ENCODE data around the gene C6orf52.
"Not testable (repeated sequence)": the region's sequence is repeated elsewhere in the genome, so short reads cannot be mapped to it uniquely, and the experiment has no call there.

The C6orf52 gene

GRCh38 chr6:10722820-10723566 is 28.6 kb upstream of the C6orf52 start, which contains the start of gene TMEM14C:
Gene TMEM14C, plus strand, starts transcription at chr6:10723070. Its CDS starts 1,544 bp downstream, at chr6:10724614.
- H3K4me3 ChIP-seq (ENCODE audit: low read depth, low read length): peak within 1 kb of the TSS; percentile 91
- H3K4me1 ChIP-seq (ENCODE audit: control insufficient read depth, insufficient read depth, low read length): peaks cover 5% of the 10 kb centered on the region

GRCh38 chr6:10722570-10722819 is 28.1 kb upstream of the C6orf52 start:
- H3K27me3 ChIP-seq (ENCODE audit: control insufficient read depth, insufficient read depth, low read length): no peaks in the 10 kb centered on the region
- peaks cover 12% of the 10 kb centered on the region for H3K36me3 ChIP-seq (ENCODE audit: control insufficient read depth, insufficient read depth, low read length)
- peaks cover 14% of the 10 kb centered on the region for H3K9me3 ChIP-seq (ENCODE audit: control insufficient read depth, insufficient read depth, low read length)
- peak overlapping the region; percentile 91 for H3K4me3 ChIP-seq (ENCODE audit: low read depth, low read length)
- peaks cover 5% of the 10 kb centered on the region for H3K4me1 ChIP-seq (ENCODE audit: control insufficient read depth, insufficient read depth, low read length)
- H3K9ac ChIP-seq (ENCODE audit: low read depth, low read length): peak overlapping the region; percentile 32

More at GRCh38 chr6:10722820-10723566, 28.6 kb upstream of the C6orf52 start, which contains the start of gene TMEM14C:
- Histone ChIP-seq H3K9ac (ENCODE audit: low read depth, low read length) (peak within 1 kb of the TSS; percentile 90), H3K9me3 (ENCODE audit: control insufficient read depth, insufficient read depth, low read length) (peaks cover 12% of the 10 kb centered on the region), H3K36me3 (ENCODE audit: control insufficient read depth, insufficient read depth, low read length) (peaks cover 14% of the 10 kb centered on the region), H3K27me3 (ENCODE audit: control insufficient read depth, insufficient read depth, low read length) (no peaks in the 10 kb centered on the region)

DNA sequence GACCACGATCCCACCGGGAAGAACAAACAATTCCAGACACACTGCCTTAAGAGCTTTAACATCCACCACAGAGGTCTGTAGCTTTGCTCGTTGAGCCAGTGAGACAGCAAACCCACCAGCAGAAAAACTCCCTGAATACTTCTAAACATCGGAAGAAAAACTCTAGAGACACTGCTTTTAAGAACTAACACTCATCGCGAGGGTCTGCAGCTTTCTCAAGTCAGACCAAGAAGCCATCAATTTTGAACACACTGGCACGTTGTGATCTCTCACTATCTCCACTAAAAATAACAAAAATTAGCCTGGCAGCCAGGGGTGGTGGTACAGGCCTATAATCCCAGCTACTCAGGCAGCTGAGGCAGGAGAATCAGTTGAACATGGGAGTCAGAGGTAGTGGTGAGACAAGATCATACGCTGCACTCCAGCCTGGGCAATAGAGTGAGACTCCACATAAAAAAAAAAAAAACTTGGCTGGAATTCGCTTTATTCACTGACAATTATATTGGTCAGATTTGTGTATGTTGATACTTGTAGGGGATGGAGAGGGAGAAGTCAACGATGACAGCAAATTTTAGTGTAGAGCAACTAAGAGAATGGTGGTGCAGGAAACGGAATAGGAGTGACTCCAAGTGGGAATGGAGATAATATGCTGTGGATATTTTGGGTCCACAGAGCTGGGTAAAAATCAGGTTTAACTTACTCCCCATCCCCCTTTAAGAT is 27.6 kb upstream of the C6orf52 start:
- Histone ChIP-seq H3K9ac (ENCODE audit: low read depth, low read length) (peak overlapping the region; percentile 32), H3K4me1 (ENCODE audit: control insufficient read depth, insufficient read depth, low read length) (peaks cover 5% of the 10 kb centered on the region), H3K27me3 (ENCODE audit: control insufficient read depth, insufficient read depth, low read length) (no peaks in the 10 kb centered on the region), H3K9me3 (ENCODE audit: control insufficient read depth, insufficient read depth, low read length) (peaks cover 14% of the 10 kb centered on the region), H3K36me3 (ENCODE audit: control insufficient read depth, insufficient read depth, low read length) (peaks cover 12% of the 10 kb centered on the region), H3K4me3 (ENCODE audit: low read depth, low read length) (peak overlapping the region; percentile 91)

DNA sequence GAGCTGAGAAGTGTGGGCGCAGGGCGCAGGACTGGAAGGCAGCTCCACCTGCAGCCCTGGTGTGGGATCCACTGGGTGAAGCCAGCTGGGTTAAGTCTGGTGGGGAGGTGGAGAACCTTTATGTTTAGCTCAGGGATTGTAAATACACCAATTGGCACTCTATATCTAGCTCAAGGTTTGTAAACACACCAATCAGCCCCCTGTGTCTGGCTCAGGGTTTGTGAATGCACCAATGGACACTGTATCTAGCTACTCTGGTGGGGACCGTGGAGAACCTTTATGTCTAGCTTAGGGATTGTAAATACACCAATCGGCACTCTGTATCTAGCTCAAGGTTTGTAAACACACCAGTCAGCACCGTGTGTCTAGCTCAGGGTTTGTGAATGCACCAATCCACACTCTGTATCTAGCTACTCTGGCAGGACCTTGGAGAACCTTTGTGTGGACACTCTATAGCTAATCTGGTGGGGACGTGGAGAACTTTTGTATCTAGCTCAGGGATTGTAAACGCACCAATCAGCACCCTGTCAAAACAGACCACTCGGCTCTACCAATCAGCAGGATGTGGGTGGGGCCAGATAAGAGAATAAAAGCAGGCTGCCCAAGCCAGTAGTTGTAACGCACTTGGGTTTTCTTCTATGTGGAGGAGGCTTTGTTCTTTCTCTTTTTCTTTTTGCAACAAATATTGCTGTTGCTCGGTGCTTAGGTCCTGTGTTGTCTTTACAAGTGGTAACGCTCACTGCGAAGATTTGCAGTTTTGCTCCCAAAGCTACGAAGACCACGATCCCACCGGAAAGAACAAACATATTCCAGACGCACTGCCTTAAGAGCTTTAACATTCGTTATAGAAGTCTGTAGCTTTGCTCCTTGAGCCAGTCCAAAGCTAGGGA is 26.8 kb upstream of the C6orf52 start:
- H3K9ac ChIP-seq (ENCODE audit: low read depth, low read length); H3K4me1 ChIP-seq (ENCODE audit: control insufficient read depth, insufficient read depth, low read length); H3K27me3 ChIP-seq (ENCODE audit: control insufficient read depth, insufficient read depth, low read length); H3K4me3 ChIP-seq (ENCODE audit: low read depth, low read length): not testable (repeated sequence)
- Histone ChIP-seq H3K36me3 (ENCODE audit: control insufficient read depth, insufficient read depth, low read length) (peaks cover 12% of the 10 kb centered on the region), H3K9me3 (ENCODE audit: control insufficient read depth, insufficient read depth, low read length) (peaks cover 14% of the 10 kb centered on the region)

- no peak overlapping the region for H3K4me3 ChIP-seq (ENCODE audit: low read depth, low read length)
- peaks cover 14% of the 10 kb centered on the region for H3K9me3 ChIP-seq (ENCODE audit: control insufficient read depth, insufficient read depth, low read length)
- H3K27me3 ChIP-seq (ENCODE audit: control insufficient read depth, insufficient read depth, low read length): no peaks in the 10 kb centered on the region
- peaks cover 5% of the 10 kb centered on the region for H3K4me1 ChIP-seq (ENCODE audit: control insufficient read depth, insufficient read depth, low read length)
- peaks cover 4% of the 10 kb centered on the region for H3K36me3 ChIP-seq (ENCODE audit: control insufficient read depth, insufficient read depth, low read length)
- H3K9ac ChIP-seq (ENCODE audit: low read depth, low read length): no peak overlapping the region
Measured at GRCh38 chr6:10720265-10720959, 26.0 kb upstream of the C6orf52 start.

DNA sequence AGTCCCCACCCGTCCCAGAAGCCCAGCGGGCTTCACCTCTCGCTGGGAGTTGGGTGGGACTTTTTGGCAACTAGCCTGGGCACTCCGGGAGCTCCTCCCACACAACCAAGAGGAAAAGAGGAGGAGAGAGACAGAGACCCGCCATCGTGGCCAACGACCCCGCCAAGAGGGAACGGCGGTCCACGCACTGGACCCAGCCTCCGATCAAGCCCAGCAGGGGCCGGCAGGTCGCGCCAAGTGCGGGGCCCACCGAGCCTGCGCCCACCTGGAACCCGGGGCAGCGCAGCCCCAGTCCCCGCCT is 25.5 kb upstream of the C6orf52 start:
- peaks cover 14% of the 10 kb centered on the region for H3K9me3 ChIP-seq (ENCODE audit: control insufficient read depth, insufficient read depth, low read length)
- peaks cover 5% of the 10 kb centered on the region for H3K4me1 ChIP-seq (ENCODE audit: control insufficient read depth, insufficient read depth, low read length)
- H3K4me3 ChIP-seq (ENCODE audit: low read depth, low read length): no peak overlapping the region
- peaks cover 1% of the 10 kb centered on the region for H3K36me3 ChIP-seq (ENCODE audit: control insufficient read depth, insufficient read depth, low read length)
- H3K27me3 ChIP-seq (ENCODE audit: control insufficient read depth, insufficient read depth, low read length): no peaks in the 10 kb centered on the region
- no peak overlapping the region for H3K9ac ChIP-seq (ENCODE audit: low read depth, low read length)

GRCh38 chr6:10719296-10719963 is 25.0 kb upstream of the C6orf52 start:
- Histone ChIP-seq H3K27me3 (ENCODE audit: control insufficient read depth, insufficient read depth, low read length) (no peaks in the 10 kb centered on the region), H3K36me3 (ENCODE audit: control insufficient read depth, insufficient read depth, low read length) (no peaks in the 10 kb centered on the region), H3K4me1 (ENCODE audit: control insufficient read depth, insufficient read depth, low read length) (peaks cover 5% of the 10 kb centered on the region), H3K9me3 (ENCODE audit: control insufficient read depth, insufficient read depth, low read length) (peaks cover 14% of the 10 kb centered on the region), H3K9ac (ENCODE audit: low read depth, low read length) (no peak overlapping the region), H3K4me3 (ENCODE audit: low read depth, low read length) (no peak overlapping the region)

GRCh38 chr6:10713962-10714361 is 19.5 kb upstream of the C6orf52 start:
- H3K9me3 ChIP-seq (ENCODE audit: control insufficient read depth, insufficient read depth, low read length): peaks cover 11% of the 10 kb centered on the region
- no peaks in the 10 kb centered on the region for H3K27me3 ChIP-seq (ENCODE audit: control insufficient read depth, insufficient read depth, low read length)
- H3K36me3 ChIP-seq (ENCODE audit: control insufficient read depth, insufficient read depth, low read length): no peaks in the 10 kb centered on the region
- no peak overlapping the region for H3K9ac ChIP-seq (ENCODE audit: low read depth, low read length)
- no peaks in the 10 kb centered on the region for H3K4me1 ChIP-seq (ENCODE audit: control insufficient read depth, insufficient read depth, low read length)
- H3K4me3 ChIP-seq (ENCODE audit: low read depth, low read length): no peak overlapping the region

DNA sequence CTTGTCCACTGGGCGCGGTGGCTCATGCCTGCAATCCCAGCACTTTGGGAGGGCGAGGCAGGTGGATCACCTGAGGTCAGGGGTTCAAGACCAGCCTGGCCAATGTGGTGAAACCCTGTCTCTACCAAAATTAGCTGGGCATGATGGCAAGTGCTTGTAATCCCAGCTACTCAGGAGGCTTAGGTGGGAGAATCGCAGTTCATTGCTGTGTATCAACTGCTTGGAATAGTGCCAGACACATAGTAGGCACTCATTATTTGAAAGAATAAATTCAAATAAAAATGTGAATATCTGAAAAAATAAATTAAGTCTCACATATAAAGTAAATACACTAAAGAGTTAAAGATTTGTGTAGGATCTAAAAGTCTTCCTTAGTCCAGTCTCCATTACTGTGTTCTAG is 2.2 kb upstream of the C6orf52 start:
- H3K9me3 ChIP-seq (ENCODE audit: control insufficient read depth, insufficient read depth, low read length): no peaks in the 10 kb centered on the region
- no peak overlapping the region for H3K9ac ChIP-seq (ENCODE audit: low read depth, low read length)
- peaks cover 7% of the 10 kb centered on the region for H3K4me1 ChIP-seq (ENCODE audit: control insufficient read depth, insufficient read depth, low read length)
- no peaks in the 10 kb centered on the region for H3K27me3 ChIP-seq (ENCODE audit: control insufficient read depth, insufficient read depth, low read length)
- H3K4me3 ChIP-seq (ENCODE audit: low read depth, low read length): no peak overlapping the region
- H3K36me3 ChIP-seq (ENCODE audit: control insufficient read depth, insufficient read depth, low read length): peaks cover 9% of the 10 kb centered on the region

- H3K4me3 ChIP-seq (ENCODE audit: low read depth, low read length): peak overlapping the region; percentile 99
- H3K4me1 ChIP-seq (ENCODE audit: control insufficient read depth, insufficient read depth, low read length): peaks cover 7% of the 10 kb centered on the region
- no peaks in the 10 kb centered on the region for H3K27me3 ChIP-seq (ENCODE audit: control insufficient read depth, insufficient read depth, low read length)
- H3K9ac ChIP-seq (ENCODE audit: low read depth, low read length): peak overlapping the region; percentile 80
- peaks cover 4% of the 10 kb centered on the region for H3K36me3 ChIP-seq (ENCODE audit: control insufficient read depth, insufficient read depth, low read length)
- no peaks in the 10 kb centered on the region for H3K9me3 ChIP-seq (ENCODE audit: control insufficient read depth, insufficient read depth, low read length)
Measured at GRCh38 chr6:10695086-10695657, 756 bp upstream of the C6orf52 start.
